ENCODE measurements around the gene SNORC.

The SNORC gene

GRCh38 chr2:232884549-232885263 is 14.6 kb downstream of the SNORC start:
- no peak overlapping the region for H3K4me3 ChIP-seq (ENCODE audit: severe bottlenecking)
- no peaks in the 10 kb centered on the region for H3K36me3 ChIP-seq (ENCODE audit: low read depth)
- ATAC-seq (ENCODE audit: low read depth), result no peak
- H3K27ac ChIP-seq (ENCODE audit: poor library complexity, severe bottlenecking), result no peak overlapping the region
- H3K27me3 ChIP-seq (ENCODE audit: insufficient read depth, poor library complexity, severe bottlenecking), result no peaks in the 10 kb centered on the region
- no peak for DNase-seq (ENCODE audit: low spot score)
- no peaks in the 10 kb centered on the region for H3K9me3 ChIP-seq (ENCODE audit: severe bottlenecking)
- TF ChIP-seq, protein P1, sequence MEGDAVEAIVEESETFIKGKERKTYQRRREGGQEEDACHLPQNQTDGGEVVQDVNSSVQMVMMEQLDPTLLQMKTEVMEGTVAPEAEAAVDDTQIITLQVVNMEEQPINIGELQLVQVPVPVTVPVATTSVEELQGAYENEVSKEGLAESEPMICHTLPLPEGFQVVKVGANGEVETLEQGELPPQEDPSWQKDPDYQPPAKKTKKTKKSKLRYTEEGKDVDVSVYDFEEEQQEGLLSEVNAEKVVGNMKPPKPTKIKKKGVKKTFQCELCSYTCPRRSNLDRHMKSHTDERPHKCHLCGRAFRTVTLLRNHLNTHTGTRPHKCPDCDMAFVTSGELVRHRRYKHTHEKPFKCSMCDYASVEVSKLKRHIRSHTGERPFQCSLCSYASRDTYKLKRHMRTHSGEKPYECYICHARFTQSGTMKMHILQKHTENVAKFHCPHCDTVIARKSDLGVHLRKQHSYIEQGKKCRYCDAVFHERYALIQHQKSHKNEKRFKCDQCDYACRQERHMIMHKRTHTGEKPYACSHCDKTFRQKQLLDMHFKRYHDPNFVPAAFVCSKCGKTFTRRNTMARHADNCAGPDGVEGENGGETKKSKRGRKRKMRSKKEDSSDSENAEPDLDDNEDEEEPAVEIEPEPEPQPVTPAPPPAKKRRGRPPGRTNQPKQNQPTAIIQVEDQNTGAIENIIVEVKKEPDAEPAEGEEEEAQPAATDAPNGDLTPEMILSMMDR (IDR thresholded peaks at IDR 0.05; ENCODE audit: poor library complexity, severe bottlenecking), result no peak
- H3K4me1 ChIP-seq (ENCODE audit: insufficient read depth, poor library complexity, severe bottlenecking), result no peaks in the 10 kb centered on the region

- H3K4me1 ChIP-seq (ENCODE audit: insufficient read depth, poor library complexity, severe bottlenecking), result no peaks in the 10 kb centered on the region
- H3K27ac ChIP-seq (ENCODE audit: poor library complexity, severe bottlenecking), result no peak overlapping the region
- DNase-seq (ENCODE audit: low spot score) (no peak), ATAC-seq (ENCODE audit: low read depth) (no peak)
- no peaks in the 10 kb centered on the region for H3K27me3 ChIP-seq (ENCODE audit: insufficient read depth, poor library complexity, severe bottlenecking)
- TF ChIP-seq, protein P1 (IDR thresholded peaks at IDR 0.05; ENCODE audit: poor library complexity, severe bottlenecking), result no peak
- H3K4me3 ChIP-seq (ENCODE audit: severe bottlenecking), result no peak overlapping the region
- H3K9me3 ChIP-seq (ENCODE audit: severe bottlenecking), result no peaks in the 10 kb centered on the region
- no peaks in the 10 kb centered on the region for H3K36me3 ChIP-seq (ENCODE audit: low read depth)
Observed at GRCh38 chr2:232885264-232885961, 15.3 kb downstream of the SNORC start.

DNA sequence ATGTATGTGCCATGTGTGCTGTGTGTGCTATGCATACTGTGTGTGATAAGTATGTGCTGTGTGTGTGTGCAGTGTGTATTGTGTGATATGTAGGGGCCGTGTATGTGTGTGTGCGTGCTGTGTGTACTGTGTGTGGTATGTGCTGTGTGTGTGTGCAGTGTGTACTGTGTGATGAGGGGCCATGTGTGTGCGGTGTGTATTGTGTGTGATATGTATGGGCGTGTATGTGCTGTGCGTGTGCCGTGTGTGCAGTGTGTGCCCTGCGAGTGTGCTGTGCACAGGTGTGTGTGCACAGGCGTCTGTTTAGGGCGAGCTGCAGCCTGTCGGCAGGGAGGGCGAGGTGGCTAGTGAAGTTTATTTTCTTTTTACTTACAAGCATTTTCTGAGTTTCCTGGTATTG is 16.1 kb downstream of the SNORC start:
- Histone ChIP-seq H3K27me3 (ENCODE audit: insufficient read depth, poor library complexity, severe bottlenecking) (no peaks in the 10 kb centered on the region), H3K9me3 (ENCODE audit: severe bottlenecking) (no peaks in the 10 kb centered on the region), H3K36me3 (ENCODE audit: low read depth) (no peaks in the 10 kb centered on the region), H3K4me3 (ENCODE audit: severe bottlenecking) (no peak overlapping the region), H3K27ac (ENCODE audit: poor library complexity, severe bottlenecking) (no peak overlapping the region), H3K4me1 (ENCODE audit: insufficient read depth, poor library complexity, severe bottlenecking) (peaks cover 7% of the 10 kb centered on the region)
- no peak for ATAC-seq (ENCODE audit: low read depth)
- TF ChIP-seq, protein P1 (IDR thresholded peaks at IDR 0.05; ENCODE audit: poor library complexity, severe bottlenecking), result no peak
- no peak for DNase-seq (ENCODE audit: low spot score)

GRCh38 chr2:232886632-232887031 is 16.6 kb downstream of the SNORC start:
- TF ChIP-seq, protein P1 (IDR thresholded peaks at IDR 0.05; ENCODE audit: poor library complexity, severe bottlenecking), result no peak
- Histone ChIP-seq H3K9me3 (ENCODE audit: severe bottlenecking) (no peaks in the 10 kb centered on the region), H3K4me3 (ENCODE audit: severe bottlenecking) (no peak overlapping the region), H3K27ac (ENCODE audit: poor library complexity, severe bottlenecking) (no peak overlapping the region), H3K36me3 (ENCODE audit: low read depth) (no peaks in the 10 kb centered on the region), H3K4me1 (ENCODE audit: insufficient read depth, poor library complexity, severe bottlenecking) (peaks cover 9% of the 10 kb centered on the region), H3K27me3 (ENCODE audit: insufficient read depth, poor library complexity, severe bottlenecking) (no peaks in the 10 kb centered on the region)
- no peak for DNase-seq (ENCODE audit: low spot score)
- ATAC-seq (ENCODE audit: low read depth), result no peak

Measured in RWPE2 (cell line).